ENCODE measurements around the gene SHISAL1. TPM values are rescaled to one million over a fixed set of nuclear protein-coding genes. Genes with fewer than 3 reads are reported as not detected.
"Not testable (repeated sequence)": the region's sequence is repeated elsewhere in the genome, so short reads cannot be mapped to it uniquely, and the experiment has no call there.

The SHISAL1 gene
- total and polyA plus RNA-seq, 2 donors, result 5.1 to 21.1 TPM

DNA sequence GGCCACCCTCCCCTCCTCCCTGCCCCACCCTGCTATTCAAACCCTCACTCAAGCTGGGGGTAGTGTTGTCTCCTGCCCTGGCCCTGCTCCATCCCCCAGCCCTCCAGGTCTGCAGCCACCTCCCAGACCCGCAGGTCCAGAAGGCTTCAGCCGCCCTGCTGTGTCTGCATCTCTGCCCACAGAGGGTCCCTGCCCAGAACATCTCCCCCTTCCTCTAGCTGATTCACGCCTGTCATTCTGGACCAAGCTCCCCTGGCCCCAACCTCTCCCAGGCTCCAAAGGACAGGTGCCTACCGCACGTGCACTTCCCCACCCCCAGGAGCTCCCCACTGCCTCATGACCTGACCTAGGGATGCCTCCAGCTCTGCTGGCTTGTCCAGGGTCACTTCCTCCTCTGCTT, 16.0 kb upstream of the SHISAL1 start:
- DNase-seq (ENCODE audit: extremely low spot score), result no peak
- no peaks in the 10 kb centered on the region for H3K36me3 ChIP-seq (ENCODE audit: insufficient read depth)
- WGBS, result 71% methylated on average over 5 of the region's 5 CpGs
- no peak overlapping the region for H3K27ac ChIP-seq (ENCODE audit: low read depth)
- no peaks in the 10 kb centered on the region for H3K4me1 ChIP-seq (ENCODE audit: insufficient read depth)
- no peak overlapping the region for H3K4me3 ChIP-seq (ENCODE audit: low read depth, low read length)

DNA sequence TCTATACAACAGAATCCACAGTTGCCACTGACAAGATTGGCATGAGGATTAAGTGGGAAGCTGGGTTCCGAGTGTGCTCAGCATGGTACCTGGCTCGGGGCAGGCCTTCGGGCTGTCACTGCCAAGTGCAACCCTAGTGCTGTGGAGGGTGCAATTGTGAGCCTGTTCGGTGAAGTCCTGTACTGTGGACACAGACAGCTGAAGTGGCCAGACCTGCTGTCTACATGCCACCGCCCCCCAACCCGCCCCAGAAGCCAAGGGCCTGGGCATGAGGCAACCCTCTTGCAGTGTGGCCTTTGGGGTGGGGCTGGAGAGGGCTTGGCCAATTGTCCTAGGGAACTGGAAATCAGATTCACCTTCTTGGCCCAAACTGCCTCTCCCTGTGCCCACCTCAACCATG, 15.6 kb upstream of the SHISAL1 start:
- WGBS, result 93% methylated on average over 6 of the region's 6 CpGs
- H3K36me3 ChIP-seq (ENCODE audit: insufficient read depth), result no peaks in the 10 kb centered on the region
- no peaks in the 10 kb centered on the region for H3K4me1 ChIP-seq (ENCODE audit: insufficient read depth)
- DNase-seq (ENCODE audit: extremely low spot score), result no peak
- no peak overlapping the region for H3K4me3 ChIP-seq (ENCODE audit: low read depth, low read length)
- H3K27ac ChIP-seq (ENCODE audit: low read depth), result no peak overlapping the region

DNA sequence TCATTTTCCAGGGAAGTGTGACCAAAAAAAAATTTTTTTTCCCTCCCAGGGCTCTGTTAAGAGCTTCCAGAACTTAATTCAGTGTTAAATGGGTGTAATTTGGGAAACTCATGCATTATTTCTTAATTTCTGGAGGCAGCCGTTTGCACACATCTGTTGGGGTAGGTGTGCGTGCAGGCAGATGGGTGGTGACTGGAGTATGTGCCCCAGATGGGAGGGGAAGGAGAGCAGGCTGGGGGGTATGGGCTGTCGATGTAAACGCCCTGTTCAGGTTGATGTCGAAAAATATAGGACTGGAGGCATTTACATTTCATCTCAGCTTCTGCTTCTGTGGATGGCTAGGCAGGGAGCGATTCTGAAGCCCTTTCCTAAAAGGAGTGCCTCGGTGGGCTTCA, 13.7 kb upstream of the SHISAL1 start:
- no peak for DNase-seq (ENCODE audit: extremely low spot score)
- peak overlapping the region; percentile 39 for H3K4me3 ChIP-seq (ENCODE audit: low read depth, low read length)
- no peak overlapping the region for H3K27ac ChIP-seq (ENCODE audit: low read depth)
- no peaks in the 10 kb centered on the region for H3K36me3 ChIP-seq (ENCODE audit: insufficient read depth)
- H3K4me1 ChIP-seq (ENCODE audit: insufficient read depth), result no peaks in the 10 kb centered on the region
- WGBS, result 62% methylated on average over 7 of the region's 7 CpGs

DNA sequence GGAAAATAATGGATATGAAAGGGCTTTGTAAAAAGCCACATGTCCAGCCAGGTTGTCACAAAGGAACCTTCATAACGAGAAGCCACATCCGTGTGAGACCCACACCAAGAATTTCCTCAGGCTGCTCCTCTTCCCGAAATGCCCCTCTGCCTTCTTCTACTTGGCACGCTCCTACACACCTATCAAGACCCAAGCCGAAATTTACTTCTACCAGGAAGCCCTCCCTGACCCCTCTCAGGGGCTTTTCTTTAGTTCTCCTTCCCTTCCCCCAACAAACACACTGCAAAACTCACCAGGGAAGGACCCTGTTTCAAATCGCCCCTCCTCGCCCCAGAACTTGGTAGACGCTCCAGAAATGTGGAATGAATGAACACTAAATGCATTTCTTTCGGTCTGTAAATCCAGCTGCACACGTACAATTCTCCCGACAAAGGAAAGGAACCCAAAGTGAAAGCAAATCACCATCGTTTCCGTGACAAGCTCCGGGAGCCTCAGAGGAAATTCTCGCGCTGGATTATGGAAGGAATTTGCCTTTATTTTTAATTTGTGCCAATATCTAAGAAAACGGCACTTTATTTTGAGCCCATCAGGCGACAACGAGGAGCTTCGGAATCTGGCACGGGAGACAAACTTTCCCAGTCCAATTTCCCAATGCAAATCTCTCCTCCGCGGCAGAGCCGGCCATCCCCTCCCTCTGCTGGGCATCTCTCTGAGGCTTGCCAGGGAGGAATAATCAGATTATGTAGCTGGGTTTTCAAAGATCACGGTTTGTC, 13.2 kb upstream of the SHISAL1 start:
- peak; percentile 17 for DNase-seq (ENCODE audit: extremely low spot score)
- 16% methylated on average over 25 of the region's 25 CpGs for WGBS
- Histone ChIP-seq H3K4me3 (ENCODE audit: low read depth, low read length) (peak overlapping the region; percentile 39), H3K27ac (ENCODE audit: low read depth) (no peak overlapping the region), H3K36me3 (ENCODE audit: insufficient read depth) (no peaks in the 10 kb centered on the region), H3K4me1 (ENCODE audit: insufficient read depth) (no peaks in the 10 kb centered on the region)

DNA sequence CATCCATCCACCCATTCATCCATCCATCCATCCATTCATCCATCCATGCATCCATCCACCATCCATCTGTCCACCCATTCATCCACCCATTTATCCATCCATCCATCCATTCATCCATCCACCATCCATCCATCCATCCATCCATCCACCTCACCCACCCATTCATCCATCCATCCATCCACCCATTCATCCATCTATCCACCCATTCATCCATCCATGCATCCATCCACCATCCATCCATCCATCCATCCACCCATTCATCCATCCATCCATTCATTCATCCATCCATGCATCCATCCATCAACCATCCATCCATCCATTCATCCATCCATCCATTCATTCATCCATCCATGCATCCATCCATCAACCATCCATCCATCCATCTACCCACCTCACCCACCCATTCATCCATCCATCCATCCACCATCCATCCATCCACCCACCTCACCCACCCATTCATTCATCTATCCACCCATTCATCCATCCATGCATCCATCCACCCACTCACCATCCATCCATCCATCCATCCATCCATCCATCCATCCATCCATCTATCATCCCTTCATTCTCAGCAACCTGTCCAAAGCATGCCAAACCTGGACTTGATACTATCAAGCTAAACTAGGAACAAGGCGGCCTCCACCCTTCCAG, 10.5 kb upstream of the SHISAL1 start:
- WGBS, result 98% methylated on average over 1 of the region's 1 CpG
- H3K4me3 ChIP-seq (ENCODE audit: low read depth, low read length); H3K36me3 ChIP-seq (ENCODE audit: insufficient read depth); H3K27ac ChIP-seq (ENCODE audit: low read depth); H3K4me1 ChIP-seq (ENCODE audit: insufficient read depth); DNase-seq (ENCODE audit: extremely low spot score): not testable (repeated sequence)

DNA sequence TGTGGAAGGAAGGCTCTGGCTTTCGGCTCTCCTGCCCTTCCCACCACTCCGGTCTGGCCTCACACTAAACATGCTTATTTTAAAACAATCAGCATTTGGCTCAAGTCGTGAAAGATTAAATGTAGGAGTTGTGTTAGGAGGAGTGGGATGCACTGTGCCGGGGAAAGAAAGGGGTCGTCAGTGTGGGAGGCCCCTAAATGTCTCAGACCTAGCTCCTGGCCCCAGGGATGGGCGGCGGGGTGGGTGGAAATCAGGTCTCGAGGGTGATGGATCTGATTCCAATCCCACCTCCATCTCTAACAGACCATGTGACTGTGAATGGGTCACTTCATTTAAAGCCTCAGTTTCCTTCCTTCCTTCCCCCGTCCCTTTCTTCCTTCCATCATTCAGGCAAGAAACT, 6.9 kb upstream of the SHISAL1 start:
- Histone ChIP-seq H3K4me1 (ENCODE audit: insufficient read depth) (no peaks in the 10 kb centered on the region), H3K36me3 (ENCODE audit: insufficient read depth) (no peaks in the 10 kb centered on the region), H3K27ac (ENCODE audit: low read depth) (no peak overlapping the region), H3K4me3 (ENCODE audit: low read depth, low read length) (no peak overlapping the region)
- WGBS, result 84% methylated on average over 9 of the region's 9 CpGs
- no peak for DNase-seq (ENCODE audit: extremely low spot score)

DNA sequence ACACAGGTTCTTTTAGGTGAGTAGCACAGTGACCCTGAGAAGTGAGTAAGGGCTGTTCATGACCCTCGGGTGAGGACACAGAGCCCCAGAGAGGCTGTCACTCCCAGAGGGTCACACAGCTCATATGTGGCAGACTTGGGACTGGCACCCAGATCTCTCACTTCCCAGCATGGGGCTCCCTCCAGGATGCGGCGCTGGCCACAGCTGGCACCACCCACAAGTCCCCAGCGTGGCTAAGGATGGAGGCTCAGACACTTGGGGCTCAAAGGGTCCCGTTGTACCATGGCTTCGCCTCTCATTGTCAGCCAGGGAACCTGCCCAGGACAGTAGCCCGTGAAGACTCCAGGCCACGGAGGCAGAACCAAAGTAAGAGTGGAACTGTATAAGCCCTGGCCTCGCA, 6.0 kb upstream of the SHISAL1 start:
- H3K27ac ChIP-seq (ENCODE audit: low read depth), result no peak overlapping the region

DNA sequence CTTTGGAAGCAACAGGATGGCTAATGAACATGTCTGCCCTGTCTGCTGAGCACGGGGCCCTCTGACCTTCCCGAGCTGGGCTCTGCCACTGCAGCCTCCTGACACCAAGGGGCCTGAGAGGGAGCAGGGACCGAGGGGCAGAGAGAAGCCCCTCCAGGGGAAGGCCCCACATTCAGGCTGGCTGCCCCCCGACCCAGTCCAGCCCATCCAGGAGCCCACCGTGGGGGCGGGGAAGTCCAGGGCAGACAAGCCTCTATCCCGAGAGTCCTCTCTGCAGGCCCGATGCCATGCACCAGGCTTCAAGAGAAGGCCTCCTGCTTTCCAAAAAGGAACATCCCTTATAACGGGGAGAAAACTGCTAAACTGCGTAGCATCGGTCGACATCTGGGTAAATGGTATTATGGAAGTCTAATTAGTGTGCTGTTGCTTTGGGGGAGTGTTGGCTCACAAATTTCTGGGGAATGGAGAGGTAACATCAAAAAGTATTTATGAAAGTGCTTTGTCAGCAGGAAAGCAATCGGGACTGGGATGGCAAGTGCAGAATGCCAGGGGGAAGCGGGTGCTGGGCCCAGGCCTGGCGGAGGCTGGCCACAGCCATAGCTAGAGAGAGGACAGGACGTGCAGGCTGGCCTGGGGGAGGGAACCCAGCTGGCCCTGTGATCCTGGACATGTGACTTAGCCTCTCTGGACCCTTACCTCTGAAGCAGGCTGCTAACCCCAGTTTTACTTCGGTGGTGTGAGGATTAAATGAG, 5.3 kb upstream of the SHISAL1 start:
- WGBS, result 84% methylated on average over 17 of the region's 17 CpGs
- DNase-seq (ENCODE audit: extremely low spot score), result no peak
- no peaks in the 10 kb centered on the region for H3K4me1 ChIP-seq (ENCODE audit: insufficient read depth)
- H3K4me3 ChIP-seq (ENCODE audit: low read depth, low read length), result no peak overlapping the region
- no peak overlapping the region for H3K27ac ChIP-seq (ENCODE audit: low read depth)
- no peaks in the 10 kb centered on the region for H3K36me3 ChIP-seq (ENCODE audit: insufficient read depth)

More for the DNA sequence above, 6.0 kb upstream of the SHISAL1 start:
- no peak for DNase-seq (ENCODE audit: extremely low spot score)
- Histone ChIP-seq H3K36me3 (ENCODE audit: insufficient read depth) (no peaks in the 10 kb centered on the region), H3K4me3 (ENCODE audit: low read depth, low read length) (no peak overlapping the region), H3K4me1 (ENCODE audit: insufficient read depth) (no peaks in the 10 kb centered on the region)
- WGBS, result 93% methylated on average over 9 of the region's 9 CpGs

DNA sequence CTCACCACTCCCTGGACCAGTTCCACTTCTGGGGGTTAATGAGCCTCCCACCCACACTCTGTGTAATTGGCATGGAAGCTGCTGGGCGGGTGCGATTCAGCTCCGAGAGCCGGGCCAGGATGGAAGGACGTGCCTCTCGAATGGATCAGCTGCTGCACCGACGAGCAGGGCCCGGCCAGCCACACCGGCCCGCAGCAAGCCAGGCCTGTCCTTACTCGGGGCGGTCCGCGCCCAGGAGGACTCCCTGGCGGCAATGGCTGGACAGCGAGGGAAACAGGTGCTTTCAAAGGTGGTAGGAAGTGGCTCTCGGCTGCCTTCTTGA, 4.3 kb upstream of the SHISAL1 start:
- Histone ChIP-seq H3K4me3 (ENCODE audit: low read depth, low read length) (no peak overlapping the region), H3K27ac (ENCODE audit: low read depth) (no peak overlapping the region), H3K36me3 (ENCODE audit: insufficient read depth) (no peaks in the 10 kb centered on the region), H3K4me1 (ENCODE audit: insufficient read depth) (no peaks in the 10 kb centered on the region)
- 85% methylated on average over 18 of the region's 18 CpGs for WGBS
- DNase-seq (ENCODE audit: extremely low spot score), result no peak

DNA sequence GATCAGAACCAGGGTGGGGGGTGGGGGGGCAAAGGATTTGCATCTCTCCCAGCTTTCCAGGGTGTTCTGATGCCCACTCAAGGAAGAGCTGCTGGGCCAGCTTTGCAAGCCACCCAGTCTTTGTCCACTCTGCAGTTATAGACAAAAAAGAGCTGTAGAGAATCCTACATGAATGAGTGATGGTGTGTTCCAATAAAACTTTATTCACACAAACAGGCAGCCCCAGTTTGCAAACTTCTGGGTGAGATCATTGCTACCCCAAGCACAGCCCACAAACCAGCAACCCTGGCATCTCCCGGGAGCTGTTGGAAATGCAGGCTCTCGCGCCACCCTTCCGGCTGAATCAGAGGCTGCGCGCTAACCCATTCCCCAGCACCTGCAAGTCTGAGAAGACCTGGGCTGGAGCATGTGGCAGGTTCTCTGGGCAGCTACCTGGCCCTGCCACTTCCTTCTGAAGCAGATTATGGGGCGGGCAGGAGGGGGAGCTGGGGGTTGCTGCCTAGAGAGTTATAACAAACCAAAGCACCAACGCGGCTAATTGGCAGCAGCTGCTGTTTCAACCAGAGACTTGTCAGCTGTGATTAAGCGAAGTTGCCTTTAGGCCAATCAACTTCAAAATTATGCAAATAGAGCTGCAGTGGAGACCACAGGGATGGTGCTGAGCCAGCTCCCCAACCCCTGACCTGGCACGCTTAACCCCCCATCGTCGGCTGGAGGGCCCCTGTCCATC, 3.8 kb upstream of the SHISAL1 start:
- Histone ChIP-seq H3K4me3 (ENCODE audit: low read depth, low read length) (no peak overlapping the region), H3K4me1 (ENCODE audit: insufficient read depth) (no peaks in the 10 kb centered on the region), H3K27ac (ENCODE audit: low read depth) (no peak overlapping the region), H3K36me3 (ENCODE audit: insufficient read depth) (no peaks in the 10 kb centered on the region)
- WGBS, result 91% methylated on average over 13 of the region's 13 CpGs
- DNase-seq (ENCODE audit: extremely low spot score), result no peak

DNA sequence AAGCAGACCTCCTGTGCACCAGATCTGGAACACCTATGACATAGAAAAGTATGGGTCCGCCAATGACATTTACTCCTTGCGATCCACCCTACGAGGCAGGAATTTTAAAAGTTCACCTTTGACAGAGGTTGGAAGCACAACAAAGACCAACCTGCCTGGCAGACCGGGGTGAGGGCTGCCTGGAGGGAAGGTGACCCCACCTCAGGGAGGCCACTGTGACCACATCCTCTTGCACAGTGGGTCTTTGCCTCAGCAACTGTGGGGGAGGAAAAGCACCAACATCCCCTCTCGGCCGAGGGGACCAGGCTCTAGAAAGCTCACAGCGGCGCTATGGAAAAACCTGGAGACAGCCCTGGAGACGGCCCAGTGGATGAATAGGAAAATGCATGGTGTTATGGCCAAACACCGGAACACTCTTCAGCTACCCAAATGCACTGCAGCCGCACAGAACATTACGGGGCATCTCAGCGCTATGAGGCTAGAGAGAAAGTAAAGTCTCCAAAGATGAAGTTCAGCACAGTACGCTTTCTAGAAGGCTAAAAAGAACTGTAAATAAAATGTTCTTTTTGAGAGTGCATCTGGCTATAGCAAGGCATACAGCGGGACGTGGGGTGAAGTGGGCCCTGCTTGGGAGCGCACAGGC, 1.8 kb upstream of the SHISAL1 start:
- no peaks in the 10 kb centered on the region for H3K36me3 ChIP-seq (ENCODE audit: insufficient read depth)
- H3K4me3 ChIP-seq (ENCODE audit: low read depth, low read length), result no peak overlapping the region
- H3K27ac ChIP-seq (ENCODE audit: low read depth), result no peak overlapping the region
- DNase-seq (ENCODE audit: extremely low spot score), result no peak
- H3K4me1 ChIP-seq (ENCODE audit: insufficient read depth), result no peaks in the 10 kb centered on the region
- WGBS, result 70% methylated on average over 17 of the region's 17 CpGs

DNA sequence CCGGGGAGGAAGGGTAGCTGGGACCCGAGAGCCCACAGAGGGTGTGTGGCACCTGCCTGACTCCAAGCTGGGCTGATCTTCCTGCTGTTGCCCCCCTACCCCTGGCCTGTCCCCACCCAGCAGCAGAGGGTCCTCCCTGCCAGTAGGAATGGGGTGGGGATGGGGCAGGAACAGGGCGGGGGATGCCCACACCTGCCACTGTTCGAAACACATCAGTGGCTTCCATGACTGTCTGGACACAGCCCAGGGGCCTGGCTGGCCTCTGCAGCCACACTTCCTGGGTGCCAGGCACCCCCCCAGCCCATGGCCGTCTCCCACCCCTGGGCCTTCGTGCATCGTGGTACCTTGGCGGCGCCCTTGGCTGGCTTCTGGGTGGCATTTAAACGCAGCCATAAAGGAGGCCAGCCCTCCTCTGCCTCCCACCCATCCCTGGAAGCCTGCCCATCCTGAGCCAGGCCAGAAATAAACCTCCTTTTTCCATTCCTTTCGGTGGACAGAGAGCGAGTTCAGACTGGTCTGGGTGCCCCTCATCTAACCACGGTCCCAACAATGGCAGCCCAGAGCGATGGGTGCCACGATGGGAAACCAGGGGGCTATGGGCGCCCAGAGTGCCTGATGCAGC, 745 bp upstream of the SHISAL1 start:
- WGBS, result 68% methylated on average over 16 of the region's 16 CpGs
- H3K4me3 ChIP-seq (ENCODE audit: low read depth, low read length), result no peak overlapping the region
- no peaks in the 10 kb centered on the region for H3K4me1 ChIP-seq (ENCODE audit: insufficient read depth)
- H3K27ac ChIP-seq (ENCODE audit: low read depth), result no peak overlapping the region
- no peak for DNase-seq (ENCODE audit: extremely low spot score)
- no peaks in the 10 kb centered on the region for H3K36me3 ChIP-seq (ENCODE audit: insufficient read depth)

DNA sequence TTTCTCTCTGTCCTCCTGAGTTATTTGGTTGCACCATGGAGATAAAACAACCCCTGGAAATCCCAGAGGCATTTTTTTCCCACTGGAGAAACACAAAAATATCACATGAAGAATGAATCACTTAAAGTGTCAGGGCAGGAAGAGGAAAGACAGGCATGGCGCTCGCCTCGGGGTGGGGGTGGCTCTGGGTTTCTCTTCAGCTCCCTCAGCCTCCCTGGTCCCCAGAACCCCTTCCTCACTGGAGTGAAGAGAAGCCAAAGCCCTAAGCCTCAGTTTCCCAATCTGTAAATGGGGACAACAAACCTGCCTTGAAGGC, 938 bp downstream of the SHISAL1 start:
- Histone ChIP-seq H3K36me3 (ENCODE audit: insufficient read depth) (no peaks in the 10 kb centered on the region), H3K27ac (ENCODE audit: low read depth) (no peak overlapping the region), H3K4me3 (ENCODE audit: low read depth, low read length) (no peak overlapping the region), H3K4me1 (ENCODE audit: insufficient read depth) (no peaks in the 10 kb centered on the region)
- 22% methylated on average over 3 of the region's 3 CpGs for WGBS
- no peak for DNase-seq (ENCODE audit: extremely low spot score)

Data from urinary bladder (tissue), 4 donors.